Lower leg skin (tissue), 4 donors: Measurements from ENCODE around the gene MEX3D. TPM values are rescaled to one million over a fixed set of nuclear protein-coding genes. Genes with fewer than 3 reads are reported as not detected.

Source experiments
- DNase-seq, 2 donors: peaks; one replicate each; pipeline ENCODE4 v3.0.0-alpha.2; 2019; ENCODE audit warnings: low spot score in 2 of 2
- H3K4me3 ChIP-seq: fragments of 200-600 bp; sonication (generic); 2 replicates; pipeline ENCODE4 v1.5.1; 2017; ENCODE audit warnings: mild to moderate bottlenecking, low read depth; ENCODE audit not compliant: poor library complexity, severe bottlenecking
- CTCF ChIP-seq, 3 donors: fragments of 450-650 bp; IDR thresholded peaks; one replicate each; pipeline ENCODE4 v1.5.1; 2016; ENCODE audit warnings: antibody characterized with exemption in 3 of 3, mild to moderate bottlenecking in 3 of 3, moderate library complexity in 2 of 3
- POLR2A ChIP-seq, 2 donors: fragments of 450-650 bp; IDR thresholded peaks; one replicate each; pipeline ENCODE4 v1.6.1; 2016 to 2017; ENCODE audit warnings: antibody characterized with exemption in 2 of 2, mild to moderate bottlenecking in 1 of 2, moderate library complexity in 1 of 2
- WGBS, 2 donors: methylation state at CpG; one replicate each; pipeline ENCODE4 v1.1.5; 2018; 5-methylcytosine and 5-hydroxymethylcytosine counted together
- intact Hi-C: fragments of 100-400 bp; cut with DNase I; formaldehyde crosslinking; loops from one replicate; pipeline ENCODE4 v1.15.0; 2023; ENCODE audit warnings: low total_unique reads
- total RNA-seq, 4 donors: library from RNA; depleted of rRNA; stranded (reverse); fragments of >200 nt; gene quantifications; one replicate each; pipeline ENCODE4 v1.1.0, GENCODE V29; 2016

MEX3D gene
- total RNA-seq, 4 donors from 2014 or later: 37.3 to 44.1 (median 42.2) TPM

GRCh38 chr19:1505012-1505411 lies 63.1 kb downstream of the MEX3D start:
- TF ChIP-seq POLR2A (IDR thresholded peaks at IDR 0.05) (no peak), CTCF (IDR thresholded peaks at IDR 0.05) (no peak)
- no peak for DNase-seq
- WGBS, 2 donors: 73 to 78% methylated on average over 8 of the region's 8 CpGs
- H3K4me3 ChIP-seq: no peak overlapping the region
- intact Hi-C loops: no loop called here

Other genes starting within 250 kb of the MEX3D start
- gene NDUFS7, start 184.4 kb downstream of the MEX3D start, total RNA-seq: 100 to 1,000 TPM; 108 to 217 (median 128) TPM
- gene GAMT, start 166.8 kb downstream of the MEX3D start, total RNA-seq: 10 to 100 TPM; 33.8 to 72.0 (median 46.0) TPM
- gene DAZAP1, start 160.7 kb downstream of the MEX3D start, total RNA-seq: 10 to 100 TPM; 28.6 to 60.5 (median 48.2) TPM
- 1,000 to 10,000 TPM; 2,226 to 7,190 (median 4,396) TPM for gene RPS15, start 129.9 kb downstream of the MEX3D start, total RNA-seq
- 1 to 10 TPM in 1 of 4 donors, under 1 TPM in 2, not detected in 1; 0.11 to 1.1 (median 0.23) TPM for gene APC2, start 118.2 kb downstream of the MEX3D start, total RNA-seq
- 10 to 100 TPM; 34.3 to 49.6 (median 45.7) TPM for gene C19orf25, start 89.1 kb downstream of the MEX3D start, total RNA-seq
- 1 to 10 TPM; 1.2 to 6.5 (median 2.9) TPM for gene PCSK4, start 78.0 kb downstream of the MEX3D start, total RNA-seq
- 1 to 10 TPM; 6.3 to 8.8 (median 6.6) TPM for gene REEP6, start 77.1 kb downstream of the MEX3D start, total RNA-seq
- gene ADAMTSL5, start 55.3 kb downstream of the MEX3D start, total RNA-seq: 1 to 10 TPM in 3 of 4 donors, under 1 TPM in 1; 0.46 to 7.0 (median 4.6) TPM
- gene PLK5, start 44.2 kb downstream of the MEX3D start, total RNA-seq: under 1 TPM in 2 of 4 donors, not detected in 2; 0.23 to 0.84 TPM
- 10 to 100 TPM; 51.7 to 85.7 (median 79.3) TPM for gene MBD3, start 24.5 kb upstream of the MEX3D start, total RNA-seq
- gene UQCR11, start 37.1 kb upstream of the MEX3D start, total RNA-seq: 10 to 100 TPM; 24.8 to 71.8 (median 46.1) TPM
- gene TCF3, start 84.3 kb upstream of the MEX3D start, total RNA-seq: 100 to 1,000 TPM in 1 of 4 donors, 10 to 100 TPM in 3; 61.0 to 105 (median 69.0) TPM
- not detected for gene ONECUT3, start 185.2 kb upstream of the MEX3D start, total RNA-seq
- gene ATP8B3, start 244.0 kb upstream of the MEX3D start, total RNA-seq: 1 to 10 TPM in 1 of 4 donors, under 1 TPM in 3; 0.30 to 1.2 (median 0.66) TPM